DOHH2 (cell line): Measurements from ENCODE around the gene GRID1.

ENCODE experiments used
- EZH2phosphoT487 ChIP-seq: fragments of 200-600 bp; sonication (generic); IDR thresholded peaks from 2 replicates; pipeline ENCODE4 v1.6.1; 2017; ENCODE audit warnings: borderline replicate concordance, mild to moderate bottlenecking, antibody characterized with exemption, low read length, moderate library complexity, mixed read lengths
- TF ChIP-seq, protein P1 (sequence below): fragments of 200-600 bp; sonication (generic); IDR thresholded peaks from one replicate; pipeline ENCODE4 v1.5.1; 2014; ENCODE audit warnings: antibody characterized with exemption, mild to moderate bottlenecking, low read depth, low read length; ENCODE audit not compliant: poor library complexity, severe bottlenecking

DNA sequence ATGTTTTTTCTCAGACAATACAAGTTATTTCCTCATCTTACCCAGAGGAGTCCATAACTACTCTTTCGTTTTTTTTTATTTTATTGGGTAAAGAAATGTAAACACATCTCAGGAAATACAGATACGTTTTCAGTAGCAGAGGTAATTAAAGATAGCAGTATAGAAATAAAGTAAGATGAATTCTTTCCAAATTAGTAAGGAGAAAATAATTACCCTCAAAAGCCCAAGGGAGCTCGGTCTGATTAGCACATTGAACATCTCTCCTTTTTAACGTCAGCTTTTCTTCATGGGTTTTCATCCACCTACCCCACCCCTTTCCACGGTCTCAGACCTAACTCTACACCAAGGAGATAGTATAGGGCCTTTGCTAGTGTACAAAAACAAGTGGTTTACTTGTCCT lies 294.2 kb downstream of the GRID1 start:
- TF ChIP-seq, protein P1, sequence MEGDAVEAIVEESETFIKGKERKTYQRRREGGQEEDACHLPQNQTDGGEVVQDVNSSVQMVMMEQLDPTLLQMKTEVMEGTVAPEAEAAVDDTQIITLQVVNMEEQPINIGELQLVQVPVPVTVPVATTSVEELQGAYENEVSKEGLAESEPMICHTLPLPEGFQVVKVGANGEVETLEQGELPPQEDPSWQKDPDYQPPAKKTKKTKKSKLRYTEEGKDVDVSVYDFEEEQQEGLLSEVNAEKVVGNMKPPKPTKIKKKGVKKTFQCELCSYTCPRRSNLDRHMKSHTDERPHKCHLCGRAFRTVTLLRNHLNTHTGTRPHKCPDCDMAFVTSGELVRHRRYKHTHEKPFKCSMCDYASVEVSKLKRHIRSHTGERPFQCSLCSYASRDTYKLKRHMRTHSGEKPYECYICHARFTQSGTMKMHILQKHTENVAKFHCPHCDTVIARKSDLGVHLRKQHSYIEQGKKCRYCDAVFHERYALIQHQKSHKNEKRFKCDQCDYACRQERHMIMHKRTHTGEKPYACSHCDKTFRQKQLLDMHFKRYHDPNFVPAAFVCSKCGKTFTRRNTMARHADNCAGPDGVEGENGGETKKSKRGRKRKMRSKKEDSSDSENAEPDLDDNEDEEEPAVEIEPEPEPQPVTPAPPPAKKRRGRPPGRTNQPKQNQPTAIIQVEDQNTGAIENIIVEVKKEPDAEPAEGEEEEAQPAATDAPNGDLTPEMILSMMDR, result no peak
- no peak for TF ChIP-seq EZH2phosphoT487
